ENCODE results near the gene UBL4A. TPM values are rescaled to one million over a fixed set of nuclear protein-coding genes. Genes with fewer than 3 reads are reported as not detected.

UBL4A gene
- polyA plus RNA-seq, 1 of the 3 experiments (the other 2 are of a cell fraction) = 27.8 TPM

GRCh38 chrX:154473683-154474082 lies 12.7 kb downstream of the UBL4A start:
- H3K9me2 ChIP-seq = no peaks in the 10 kb centered on the region
- POLR2A ChIA-PET = no interaction called here
- H3K4me1 ChIP-seq (ENCODE audit: control insufficient read depth in 1 of 2, insufficient read depth in 2 of 2, low read depth in 1 of 2, low read length in 1 of 2) = peaks cover 0 to 6% of the 10 kb centered on the region in 2 experiments; a peak in 1 of 4 replicates
- H3K27me3 ChIP-seq (ENCODE audit: insufficient read depth) = peaks cover 13% of the 10 kb centered on the region
- no peak for TF ChIP-seq CHD2 (IDR thresholded peaks at IDR 0.05; ENCODE audit: low read length, partially characterized antibody)
- TF ChIP-seq MEF2A (IDR thresholded peaks at IDR 0.05; ENCODE audit: borderline replicate concordance, low read depth) = no peak
- TF ChIP-seq, protein P1, sequence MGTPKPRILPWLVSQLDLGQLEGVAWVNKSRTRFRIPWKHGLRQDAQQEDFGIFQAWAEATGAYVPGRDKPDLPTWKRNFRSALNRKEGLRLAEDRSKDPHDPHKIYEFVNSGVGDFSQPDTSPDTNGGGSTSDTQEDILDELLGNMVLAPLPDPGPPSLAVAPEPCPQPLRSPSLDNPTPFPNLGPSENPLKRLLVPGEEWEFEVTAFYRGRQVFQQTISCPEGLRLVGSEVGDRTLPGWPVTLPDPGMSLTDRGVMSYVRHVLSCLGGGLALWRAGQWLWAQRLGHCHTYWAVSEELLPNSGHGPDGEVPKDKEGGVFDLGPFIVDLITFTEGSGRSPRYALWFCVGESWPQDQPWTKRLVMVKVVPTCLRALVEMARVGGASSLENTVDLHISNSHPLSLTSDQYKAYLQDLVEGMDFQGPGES (IDR thresholded peaks at IDR 0.05; ENCODE audit: low read depth, low read length) = no peak
- no peak for TF ChIP-seq SMC3 (IDR thresholded peaks at IDR 0.05; ENCODE audit: low read depth, low read length)
- TF ChIP-seq MAX (IDR thresholded peaks at IDR 0.05; ENCODE audit: low read depth) = no peak
- TF ChIP-seq CTCF (IDR thresholded peaks at IDR 0.05) = no peak
- no peak for TF ChIP-seq EZH2phosphoT487 (IDR thresholded peaks at IDR 0.05; ENCODE audit: borderline replicate concordance, low read depth)
- no peak for TF ChIP-seq TAF1 (IDR thresholded peaks at IDR 0.05; ENCODE audit: borderline replicate concordance, low read depth, low read length)
- no peak for TF ChIP-seq FOXM1 (IDR thresholded peaks at IDR 0.05; ENCODE audit: low read depth)
- TF ChIP-seq RFX5 (IDR thresholded peaks at IDR 0.05; ENCODE audit: low read length) = no peak
- H4K20me1 ChIP-seq (ENCODE audit: insufficient read depth) = 0 out of 2 replicates have a peak, but pooled peaks cover 8% of the 10 kb centered on the region
- no peaks in the 10 kb centered on the region for H3K9me3 ChIP-seq
- no peak overlapping the region for H3K4me3 ChIP-seq (ENCODE audit: low read depth in 2 of 2, low read length in 1 of 2)
- H3K36me3 ChIP-seq (replicated peaks in 1 of 2; ENCODE audit: control insufficient read depth in 1 of 2, insufficient read depth in 2 of 2, low read length in 1 of 2) = peaks cover 0 to 6% of the 10 kb centered on the region in 2 experiments
- H2AFZ ChIP-seq (ENCODE audit: low read depth) = no peak overlapping the region
- H3K27ac ChIP-seq (ENCODE audit: low read depth in 2 of 2, low read length in 1 of 2) = no peak overlapping the region
- no peak overlapping the region for H3K9ac ChIP-seq
- no peak for DNase-seq
- H3K79me2 ChIP-seq (ENCODE audit: insufficient read depth) = no peaks in the 10 kb centered on the region; the same call in 1 of the 2 replicates
- CTCF ChIA-PET = interaction anchor here (1.2 kb wide), 1 partner anchor 13 kb away, joined by 3 read pairs; no protein-coding TSS in a partner anchor
- no peak overlapping the region for H3K4me2 ChIP-seq
- 48% methylated on average over 7 of the region's 7 CpGs for WGBS (ENCODE audit: low lambda C conversion rate)
- H3F3A ChIP-seq (replicated peaks; ENCODE audit: insufficient read depth) = peaks cover 14% of the 10 kb centered on the region

DNA sequence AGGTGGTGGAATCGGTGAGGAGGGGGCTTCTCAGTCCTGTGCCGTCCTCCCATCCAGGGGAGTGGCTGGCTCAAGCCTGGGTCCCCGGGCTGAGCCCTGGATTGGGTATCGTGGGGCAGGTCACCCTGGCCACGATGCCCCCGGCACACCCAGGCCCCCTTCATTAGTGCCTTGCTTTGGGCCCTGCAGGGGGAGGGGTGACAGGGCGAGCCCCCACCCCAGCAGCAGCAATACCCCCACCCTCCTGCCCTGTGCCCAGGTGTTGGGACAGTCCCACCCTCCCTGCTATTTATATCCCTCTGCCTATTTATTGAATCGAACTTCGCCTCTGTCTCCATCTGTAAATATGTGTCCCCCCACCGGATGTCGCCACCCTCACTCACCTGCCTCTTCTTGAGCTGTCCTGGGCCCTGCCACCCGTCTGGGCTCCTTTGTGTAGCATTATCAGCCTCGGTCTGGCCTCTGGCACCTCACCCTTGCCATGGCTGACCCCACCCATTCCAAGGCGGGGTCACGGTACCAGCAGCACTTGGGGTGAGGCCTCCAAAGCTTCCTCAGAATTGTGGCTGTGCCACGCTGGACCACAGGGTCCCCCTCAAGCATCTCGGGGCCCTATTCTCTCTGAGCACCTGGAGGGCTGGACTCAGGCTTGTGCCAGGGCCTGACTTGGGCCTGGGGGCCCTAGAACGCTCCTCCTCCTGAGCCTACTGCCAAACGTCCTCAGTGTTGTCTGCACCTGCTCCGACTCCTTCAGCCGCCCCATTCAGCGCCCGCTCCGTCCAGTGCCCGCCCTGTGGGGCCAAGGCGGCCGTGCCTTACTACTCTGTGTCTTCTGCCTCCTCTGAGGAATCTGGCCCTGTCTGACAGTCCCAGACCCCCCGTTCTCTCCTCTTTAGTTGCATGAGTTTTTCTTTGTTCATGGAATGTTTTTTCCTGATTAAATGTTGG lies 13.5 kb downstream of the UBL4A start:
- ChIA-PET POLR2A (no interaction called here), CTCF (interaction anchor here (1.2 kb wide), 1 partner anchor 13 kb away, joined by 3 read pairs; no protein-coding TSS in a partner anchor)
- H3K27me3 ChIP-seq (ENCODE audit: insufficient read depth) = peaks cover 13% of the 10 kb centered on the region

More for the DNA sequence above, 13.5 kb downstream of the UBL4A start:
- Histone ChIP-seq H3K9me2 (no peaks in the 10 kb centered on the region), H3K36me3 (replicated peaks in 1 of 2; ENCODE audit: control insufficient read depth in 1 of 2, insufficient read depth in 2 of 2, low read length in 1 of 2) (peaks cover 0 to 6% of the 10 kb centered on the region in 2 experiments), H3F3A (replicated peaks; ENCODE audit: insufficient read depth) (peaks cover 14% of the 10 kb centered on the region), H3K4me2 (no peak overlapping the region), H2AFZ (ENCODE audit: low read depth) (no peak overlapping the region), H3K9ac (no peak overlapping the region), H3K9me3 (no peaks in the 10 kb centered on the region), H3K4me3 (ENCODE audit: low read depth in 2 of 2, low read length in 1 of 2) (no peak overlapping the region), H3K79me2 (ENCODE audit: insufficient read depth) (no peaks in the 10 kb centered on the region; the same call in 1 of the 2 replicates), H4K20me1 (ENCODE audit: insufficient read depth) (0 out of 2 replicates have a peak, but pooled peaks cover 8% of the 10 kb centered on the region), H3K4me1 (ENCODE audit: control insufficient read depth in 1 of 2, insufficient read depth in 2 of 2, low read depth in 1 of 2, low read length in 1 of 2) (peaks cover 0 to 4% of the 10 kb centered on the region in 2 experiments; a peak in 1 of 4 replicates), H3K27ac (ENCODE audit: low read depth in 2 of 2, low read length in 1 of 2) (no peak overlapping the region)
- DNase-seq = no peak
- TF ChIP-seq FOXM1 (IDR thresholded peaks at IDR 0.05; ENCODE audit: low read depth) (no peak), TEAD4 (IDR thresholded peaks at IDR 0.05; ENCODE audit: borderline replicate concordance, insufficient read depth) (no peak), GABPA (IDR thresholded peaks at IDR 0.05; ENCODE audit: low read depth) (no peak), RXRA (IDR thresholded peaks at IDR 0.05; ENCODE audit: borderline replicate concordance, low read depth) (no peak), RAD21 (IDR thresholded peaks at IDR 0.05; ENCODE audit: low read length) (no peak), TAF1 (IDR thresholded peaks at IDR 0.05; ENCODE audit: borderline replicate concordance, low read depth, low read length) (no peak), YY1 (IDR thresholded peaks at IDR 0.05; ENCODE audit: low read depth) (no peak), ELF1 (IDR thresholded peaks at IDR 0.05) (no peak)
- TF ChIP-seq, protein P2, sequence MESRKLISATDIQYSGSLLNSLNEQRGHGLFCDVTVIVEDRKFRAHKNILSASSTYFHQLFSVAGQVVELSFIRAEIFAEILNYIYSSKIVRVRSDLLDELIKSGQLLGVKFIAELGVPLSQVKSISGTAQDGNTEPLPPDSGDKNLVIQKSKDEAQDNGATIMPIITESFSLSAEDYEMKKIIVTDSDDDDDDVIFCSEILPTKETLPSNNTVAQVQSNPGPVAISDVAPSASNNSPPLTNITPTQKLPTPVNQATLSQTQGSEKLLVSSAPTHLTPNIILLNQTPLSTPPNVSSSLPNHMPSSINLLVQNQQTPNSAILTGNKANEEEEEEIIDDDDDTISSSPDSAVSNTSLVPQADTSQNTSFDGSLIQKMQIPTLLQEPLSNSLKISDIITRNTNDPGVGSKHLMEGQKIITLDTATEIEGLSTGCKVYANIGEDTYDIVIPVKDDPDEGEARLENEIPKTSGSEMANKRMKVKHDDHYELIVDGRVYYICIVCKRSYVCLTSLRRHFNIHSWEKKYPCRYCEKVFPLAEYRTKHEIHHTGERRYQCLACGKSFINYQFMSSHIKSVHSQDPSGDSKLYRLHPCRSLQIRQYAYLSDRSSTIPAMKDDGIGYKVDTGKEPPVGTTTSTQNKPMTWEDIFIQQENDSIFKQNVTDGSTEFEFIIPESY (IDR thresholded peaks at IDR 0.05; ENCODE audit: borderline replicate concordance, low read depth) = no peak
- WGBS (ENCODE audit: low lambda C conversion rate) = 67% methylated on average over 21 of the region's 28 CpGs
